SU-DHL-6 (cell line): ENCODE data around the gene DEPDC1B.

Experiments used
- EZH2phosphoT487 ChIP-seq: fragments of 200-600 bp; sonication (generic), shearing (Covaris generic); conservative IDR thresholded peaks from 2 replicates; pipeline ENCODE4 v1.6.1; 2018; ENCODE audit warnings: mild to moderate bottlenecking, antibody characterized with exemption, low read length, moderate library complexity, mixed read lengths
- TF ChIP-seq, protein P1 (sequence below): fragments of 200-600 bp; sonication (generic); IDR thresholded peaks from one replicate; pipeline ENCODE4 v1.5.1; 2017; ENCODE audit warnings: antibody characterized with exemption, mild to moderate bottlenecking, low read length, moderate library complexity; ENCODE audit not compliant: insufficient read depth, poor library complexity, severe bottlenecking

DNA sequence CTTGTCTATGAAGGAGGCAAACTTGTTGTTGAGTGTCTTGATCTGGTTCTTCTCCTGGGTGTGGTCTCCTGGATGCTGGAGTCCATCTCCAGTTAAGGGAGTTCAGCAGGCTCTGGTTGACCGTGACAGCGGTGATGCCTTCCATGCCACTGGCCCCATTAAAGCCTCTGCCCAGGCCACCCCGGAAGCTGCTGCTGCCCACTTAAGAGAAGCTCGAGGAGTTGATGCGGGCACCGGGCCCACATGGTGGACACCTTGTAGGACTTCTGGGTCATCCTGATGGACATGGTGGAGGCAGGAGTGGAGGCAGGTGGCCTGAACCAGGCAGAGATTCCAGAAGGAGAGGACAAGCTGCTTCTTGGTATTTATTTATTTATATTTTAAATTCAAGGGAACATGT is 44.7 kb upstream of the DEPDC1B start:
- TF ChIP-seq, protein P1, sequence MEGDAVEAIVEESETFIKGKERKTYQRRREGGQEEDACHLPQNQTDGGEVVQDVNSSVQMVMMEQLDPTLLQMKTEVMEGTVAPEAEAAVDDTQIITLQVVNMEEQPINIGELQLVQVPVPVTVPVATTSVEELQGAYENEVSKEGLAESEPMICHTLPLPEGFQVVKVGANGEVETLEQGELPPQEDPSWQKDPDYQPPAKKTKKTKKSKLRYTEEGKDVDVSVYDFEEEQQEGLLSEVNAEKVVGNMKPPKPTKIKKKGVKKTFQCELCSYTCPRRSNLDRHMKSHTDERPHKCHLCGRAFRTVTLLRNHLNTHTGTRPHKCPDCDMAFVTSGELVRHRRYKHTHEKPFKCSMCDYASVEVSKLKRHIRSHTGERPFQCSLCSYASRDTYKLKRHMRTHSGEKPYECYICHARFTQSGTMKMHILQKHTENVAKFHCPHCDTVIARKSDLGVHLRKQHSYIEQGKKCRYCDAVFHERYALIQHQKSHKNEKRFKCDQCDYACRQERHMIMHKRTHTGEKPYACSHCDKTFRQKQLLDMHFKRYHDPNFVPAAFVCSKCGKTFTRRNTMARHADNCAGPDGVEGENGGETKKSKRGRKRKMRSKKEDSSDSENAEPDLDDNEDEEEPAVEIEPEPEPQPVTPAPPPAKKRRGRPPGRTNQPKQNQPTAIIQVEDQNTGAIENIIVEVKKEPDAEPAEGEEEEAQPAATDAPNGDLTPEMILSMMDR: no peak
- no peak for TF ChIP-seq EZH2phosphoT487
